Measurements from ENCODE around the gene CNTN2. TPM values are rescaled to one million over a fixed set of nuclear protein-coding genes. Genes with fewer than 3 reads are reported as not detected.

CNTN2 gene
- total and polyA plus RNA-seq, 2 of the 4 experiments (the other 2 are of a cell fraction): not detected

DNA sequence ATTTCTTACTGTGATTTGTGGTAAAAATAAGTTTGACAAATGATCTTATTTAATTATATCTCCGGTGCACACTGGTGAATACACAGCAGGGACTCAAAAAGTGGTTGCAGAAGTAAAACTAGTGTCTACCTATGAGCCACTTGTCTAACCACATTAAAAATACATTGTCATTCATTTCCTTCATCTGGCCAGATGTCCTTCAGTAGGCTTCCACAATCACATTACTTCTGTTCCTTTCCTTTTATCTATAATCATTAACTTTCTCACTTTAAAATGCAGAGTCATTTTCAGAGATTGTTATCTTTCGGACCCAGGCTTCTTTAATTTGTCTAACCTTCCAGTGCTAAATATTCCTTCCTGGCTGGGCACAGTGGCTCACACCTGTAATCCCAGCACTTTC lies 75.7 kb downstream of the CNTN2 start:
- Histone ChIP-seq H3K4me3 (ENCODE audit: insufficient read depth, low read depth, low read length) (no peak overlapping the region), H4K20me1 (ENCODE audit: insufficient read depth, low read length) (peaks cover 3% of the 10 kb centered on the region; the same call in 1 of the 2 replicates), H4K5ac (ENCODE audit: low read depth, low read length) (no peak overlapping the region), H3K23ac (ENCODE audit: low read depth, low read length) (no peak overlapping the region), H3K9me1 (ENCODE audit: insufficient read depth, low read length) (no peaks in the 10 kb centered on the region), H3K36me3 (ENCODE audit: control insufficient read depth, insufficient read depth, low read length) (peaks cover 3% of the 10 kb centered on the region), H3K9ac (ENCODE audit: low read depth, low read length) (no peak overlapping the region), H2AFZ (replicated peaks; ENCODE audit: low read length, poor library complexity) (no peak overlapping the region), H2BK120ac (ENCODE audit: low read depth, low read length) (no peak overlapping the region), H2AK5ac (ENCODE audit: low read depth, low read length) (no peak overlapping the region), H3K4me2 (ENCODE audit: low read depth, low read length) (no peak overlapping the region), H3K27me3 (ENCODE audit: control insufficient read depth, insufficient read depth, low read length) (no peaks in the 10 kb centered on the region), H4K91ac (ENCODE audit: insufficient read depth, low read depth, low read length) (no peak overlapping the region), H3K79me1 (ENCODE audit: low read depth in 1 of 2, low read length in 2 of 2) (peaks cover 12 to 45% of the 10 kb centered on the region in 2 experiments), H3K4me1 (ENCODE audit: control insufficient read depth, insufficient read depth, low read length) (peaks cover 2% of the 10 kb centered on the region; the same call in 1 of the 2 replicates), H3K18ac (ENCODE audit: low read depth, low read length) (no peak overlapping the region), H3K56ac (ENCODE audit: extremely low read depth, insufficient read depth, low read length) (no peak overlapping the region), H4K8ac (ENCODE audit: low read depth in 2 of 2, low read length in 2 of 2) (no peak overlapping the region), H2BK15ac (ENCODE audit: low read depth, low read length) (no peak overlapping the region), H3K4ac (ENCODE audit: low read depth, low read length) (no peak overlapping the region), H3K14ac (replicated peaks; ENCODE audit: low read depth, low read length) (no peak overlapping the region), H3K9me3 (ENCODE audit: control insufficient read depth, insufficient read depth, low read length) (no peaks in the 10 kb centered on the region), H2BK5ac (ENCODE audit: low read depth, low read length, poor library complexity, severe bottlenecking) (no peak overlapping the region), H2BK20ac (ENCODE audit: low read depth, low read length) (no peak overlapping the region), H2AK9ac (replicated peaks; ENCODE audit: low read depth, low read length, poor library complexity) (no peak overlapping the region), H3K27ac (ENCODE audit: insufficient read depth, low read length) (no peak overlapping the region)
- dilution Hi-C loops (cut with HindIII; ENCODE audit: low sequenced_read_pairs, unreplicated experiment): no loop called here
- ATAC-seq (ENCODE audit: low read depth): no peak
- BruUV-seq (replicated peaks): no TSS peak
- no peak for DNase-seq
- POLR2A ChIA-PET (ENCODE audit: unreplicated experiment): no interaction called here
- CTCF ChIA-PET: no interaction called here
- no peak for TF ChIP-seq MXI1 (IDR thresholded peaks at IDR 0.05; ENCODE audit: borderline replicate concordance, low read depth, low read length)
- no peak for TF ChIP-seq BHLHE40 (IDR thresholded peaks at IDR 0.05; ENCODE audit: low read depth, low read length)
- in situ Hi-C loops (cut with MboI; ENCODE audit: low sequenced_read_pairs): no loop called here
- intact Hi-C loops (cut with micrococcal nuclease): no loop called here
- WGBS, 2 experiments (ENCODE audit: extremely low coverage in 2 of 2, insufficient read length in 1 of 2): no CpG with 5 or more reads among the region's 2 CpGs
